ENCODE data around the gene ROBO3. TPM values are rescaled to one million over a fixed set of nuclear protein-coding genes. Genes with fewer than 3 reads are reported as not detected.

The ROBO3 gene
- total RNA-seq, 2 experiments from 2014 or later, result 5.3 to 11.1 TPM

- DNase-seq (no peak), ATAC-seq (no peak)
- Mint-ChIP-seq H3K9me3 (ENCODE audit: low read depth) (no peaks in the 10 kb centered on the region), H3K36me3 (no peaks in the 10 kb centered on the region), H3K27ac (no peak overlapping the region), H3K27me3 (peaks cover 75% of the 10 kb centered on the region), H3K4me3 (no peak overlapping the region), H3K4me1 (peaks cover 20% of the 10 kb centered on the region)
- CTCF ChIA-PET, result interaction anchor here (1.1 to 6.9 kb wide), 12 partner anchors 8 to 302 kb away, joined by 3 to 78 read pairs (median 14); partner anchors contain the start of genes ESAM, MSANTD2, SIAE and SPA17
These were observed 26.5 kb upstream of the ROBO3 start for GRCh38 chr11:124838805-124839127.

- CTCF ChIA-PET, result interaction anchor here (2.6 to 6.9 kb wide), 5 partner anchors 38 to 195 kb away, joined by 22 to 78 read pairs (median 30); partner anchors contain the start of genes ESAM, SIAE and SPA17
- Mint-ChIP-seq H3K9me3 (ENCODE audit: low read depth) (no peaks in the 10 kb centered on the region), H3K4me1 (peaks cover 20% of the 10 kb centered on the region), H3K36me3 (no peaks in the 10 kb centered on the region), H3K27me3 (peaks cover 78% of the 10 kb centered on the region), H3K27ac (no peak overlapping the region), H3K4me3 (no peak overlapping the region)
- DNase-seq (no peak), ATAC-seq (no peak)
These were observed 25.9 kb upstream of the ROBO3 start for GRCh38 chr11:124839128-124839971.

- Mint-ChIP-seq H3K4me3 (no peak overlapping the region), H3K9me3 (ENCODE audit: low read depth) (no peaks in the 10 kb centered on the region), H3K27me3 (peaks cover 83% of the 10 kb centered on the region), H3K36me3 (no peaks in the 10 kb centered on the region), H3K4me1 (peaks cover 20% of the 10 kb centered on the region), H3K27ac (no peak overlapping the region)
- DNase-seq, result no peak
- ATAC-seq, result no peak
- CTCF ChIA-PET, result interaction anchor here (5.0 to 6.9 kb wide), 3 partner anchors 37 to 169 kb away, joined by 28 to 78 read pairs (median 31); partner anchors contain the start of genes ESAM, SIAE and SPA17
These were observed 25.1 kb upstream of the ROBO3 start for GRCh38 chr11:124839972-124840621.

- Mint-ChIP-seq H3K9me3 (ENCODE audit: low read depth) (no peaks in the 10 kb centered on the region), H3K4me1 (peaks cover 18% of the 10 kb centered on the region), H3K4me3 (no peak overlapping the region), H3K27ac (no peak overlapping the region), H3K36me3 (no peaks in the 10 kb centered on the region), H3K27me3 (peaks cover 85% of the 10 kb centered on the region)
- no peak for DNase-seq
- CTCF ChIA-PET, result interaction anchor here (5.0 to 6.9 kb wide), 3 partner anchors 36 to 169 kb away, joined by 28 to 78 read pairs (median 31); partner anchors contain the start of genes ESAM, SIAE and SPA17
- no peak for ATAC-seq
These were observed 24.6 kb upstream of the ROBO3 start for GRCh38 chr11:124840666-124841065.

- H3K4me1 Mint-ChIP-seq, result peaks cover 16% of the 10 kb centered on the region
- no peak overlapping the region for H3K4me3 Mint-ChIP-seq
These were observed 24.0 kb upstream of the ROBO3 start for GRCh38 chr11:124841201-124841600.

GRCh38 chr11:124841840-124842239 is 23.4 kb upstream of the ROBO3 start:
- Mint-ChIP-seq H3K36me3 (no peaks in the 10 kb centered on the region), H3K4me3 (no peak overlapping the region), H3K27me3 (peaks cover 94% of the 10 kb centered on the region), H3K9me3 (ENCODE audit: low read depth) (no peaks in the 10 kb centered on the region), H3K4me1 (peaks cover 13% of the 10 kb centered on the region), H3K27ac (no peak overlapping the region)
- CTCF ChIA-PET, result interaction anchor here (0.8 to 1.5 kb wide), 5 partner anchors 10 to 84 kb away, joined by 3 to 5 read pairs (median 3); partner anchors contain the start of gene ROBO3
- DNase-seq, result no peak
- ATAC-seq, result no peak

More at GRCh38 chr11:124841201-124841600, 24.0 kb upstream of the ROBO3 start:
- Mint-ChIP-seq H3K9me3 (ENCODE audit: low read depth) (no peaks in the 10 kb centered on the region), H3K27me3 (peaks cover 89% of the 10 kb centered on the region), H3K36me3 (no peaks in the 10 kb centered on the region), H3K27ac (no peak overlapping the region)
- CTCF ChIA-PET, result interaction anchor here (1.4 to 1.5 kb wide), 2 partner anchors 25 to 83 kb away, joined by 3 to 5 read pairs; partner anchors contain the start of gene ROBO3
- DNase-seq (no peak), ATAC-seq (no peak)

GRCh38 chr11:124842305-124842704 is 22.9 kb upstream of the ROBO3 start:
- Mint-ChIP-seq H3K36me3 (no peaks in the 10 kb centered on the region), H3K4me1 (peaks cover 8% of the 10 kb centered on the region), H3K27me3 (peaks cover 95% of the 10 kb centered on the region), H3K27ac (no peak overlapping the region), H3K9me3 (ENCODE audit: low read depth) (no peaks in the 10 kb centered on the region), H3K4me3 (no peak overlapping the region)
- no peak for ATAC-seq
- CTCF ChIA-PET, result interaction anchor here (0.7 to 1.7 kb wide), 7 partner anchors 10 to 173 kb away, joined by 3 to 6 read pairs (median 3); partner anchors contain the start of gene ROBO3
- no peak for DNase-seq

GRCh38 chr11:124843616-124843910 is 21.7 kb upstream of the ROBO3 start:
- ATAC-seq (no peak), DNase-seq (no peak)
- Mint-ChIP-seq H3K4me3 (no peak overlapping the region), H3K4me1 (peaks cover 6% of the 10 kb centered on the region), H3K27me3 (peaks cover 95% of the 10 kb centered on the region), H3K27ac (no peak overlapping the region), H3K9me3 (ENCODE audit: low read depth) (no peaks in the 10 kb centered on the region), H3K36me3 (no peaks in the 10 kb centered on the region)
- CTCF ChIA-PET, result interaction anchor here (0.9 to 4.2 kb wide), 4 partner anchors 23 to 80 kb away, joined by 3 to 18 read pairs (median 4); no protein-coding TSS in a partner anchor

- Mint-ChIP-seq H3K4me3 (no peak overlapping the region), H3K4me1 (peaks cover 6% of the 10 kb centered on the region), H3K27me3 (peaks cover 99% of the 10 kb centered on the region), H3K9me3 (ENCODE audit: low read depth) (no peaks in the 10 kb centered on the region), H3K27ac (no peak overlapping the region), H3K36me3 (no peaks in the 10 kb centered on the region)
- DNase-seq (no peak), ATAC-seq (no peak)
- CTCF ChIA-PET, result interaction anchor here (1.1 to 4.2 kb wide), 2 partner anchors 22 to 201 kb away, joined by 3 to 18 read pairs; no protein-coding TSS in a partner anchor
These were observed 20.6 kb upstream of the ROBO3 start for GRCh38 chr11:124844664-124845079.

GRCh38 chr11:124846070-124846673 is 19.1 kb upstream of the ROBO3 start:
- Mint-ChIP-seq H3K4me3 (no peak overlapping the region), H3K27me3 (peaks cover 98% of the 10 kb centered on the region)

GRCh38 chr11:124859171-124859570 is 6.1 kb upstream of the ROBO3 start:
- DNase-seq (no peak), ATAC-seq (no peak)
- no peak overlapping the region for H3K27ac Mint-ChIP-seq
- peaks cover 4% of the 10 kb centered on the region for H3K4me1 Mint-ChIP-seq
- CTCF ChIA-PET, result interaction anchor here (1.4 kb wide), 2 partner anchors 9 to 22 kb away, joined by 3 to 4 read pairs; no protein-coding TSS in a partner anchor
- peaks cover 39% of the 10 kb centered on the region for H3K27me3 Mint-ChIP-seq
- no peak overlapping the region for H3K4me3 Mint-ChIP-seq
- no peaks in the 10 kb centered on the region for H3K36me3 Mint-ChIP-seq
- no peaks in the 10 kb centered on the region for H3K9me3 Mint-ChIP-seq (ENCODE audit: low read depth)

More at GRCh38 chr11:124846070-124846673, 19.1 kb upstream of the ROBO3 start:
- peaks cover 4% of the 10 kb centered on the region for H3K4me1 Mint-ChIP-seq
- no peak overlapping the region for H3K27ac Mint-ChIP-seq
- ATAC-seq, result no peak
- H3K9me3 Mint-ChIP-seq (ENCODE audit: low read depth), result no peaks in the 10 kb centered on the region
- H3K36me3 Mint-ChIP-seq, result no peaks in the 10 kb centered on the region
- CTCF ChIA-PET, result interaction anchor here (1.2 to 4.2 kb wide), 2 partner anchors 8 to 20 kb away, joined by 4 to 18 read pairs; no protein-coding TSS in a partner anchor
- DNase-seq, result no peak

GRCh38 chr11:124861670-124862069 is 3.6 kb upstream of the ROBO3 start:
- Mint-ChIP-seq H3K27me3 (peaks cover 60% of the 10 kb centered on the region), H3K9me3 (ENCODE audit: low read depth) (no peaks in the 10 kb centered on the region), H3K27ac (no peak overlapping the region), H3K4me1 (peaks cover 7% of the 10 kb centered on the region), H3K4me3 (no peak overlapping the region), H3K36me3 (no peaks in the 10 kb centered on the region)
- ATAC-seq (no peak), DNase-seq (no peak)
- CTCF ChIA-PET, result no interaction called here
